K562 (cell line): ENCODE measurements around the gene EPHB6. TPM values are rescaled to one million over a fixed set of nuclear protein-coding genes. Genes with fewer than 3 reads are reported as not detected.

Source experiments
- ARID1B ChIP-seq: fragments of 450-650 bp; IDR thresholded peaks from 2 replicates; pipeline ENCODE4 v1.6.1; 2016; ENCODE audit warnings: antibody characterized with exemption, mild to moderate bottlenecking, inconsistent platforms
- ARID2 ChIP-seq: fragments of 450-650 bp; IDR thresholded peaks from 2 replicates; pipeline ENCODE4 v1.6.1; 2017; ENCODE audit warnings: antibody characterized with exemption, mild to moderate bottlenecking
- CTBP1 ChIP-seq: fragments of 450-650 bp; IDR thresholded peaks from 2 replicates; pipeline ENCODE4 v1.6.1; 2016; ENCODE audit warnings: borderline replicate concordance
- E2F3 ChIP-seq: fragments of 250-450 bp; sonication (Bioruptor Pico); IDR thresholded peaks from 2 replicates; pipeline ENCODE4 v1.4.0; 2020; ENCODE audit warnings: mild to moderate bottlenecking
- EP400 ChIP-seq: fragments of 450-650 bp; IDR thresholded peaks from 2 replicates; pipeline ENCODE4 v1.6.1; 2017; ENCODE audit warnings: antibody characterized with exemption, mild to moderate bottlenecking, moderate library complexity
- HDAC6 ChIP-seq: IDR thresholded peaks from 2 replicates; pipeline ENCODE4 v1.6.1; 2012; ENCODE audit warnings: low read depth, mild to moderate bottlenecking, control low read depth, inconsistent platforms, low read length, moderate library complexity
- HLTF ChIP-seq: fragments of 450-650 bp; IDR thresholded peaks from 2 replicates; pipeline ENCODE4 v1.6.1; 2016
- ILK ChIP-seq: fragments of 450-650 bp; IDR thresholded peaks from 2 replicates; pipeline ENCODE4 v1.6.1; 2016; ENCODE audit warnings: missing genetic modification characterization, low read depth, mild to moderate bottlenecking, missing compliant biosample characterization, moderate library complexity, borderline replicate concordance
- IRF2 ChIP-seq: sonication (generic); formaldehyde crosslinking; IDR thresholded peaks from 2 replicates; pipeline ENCODE4 v1.8.1; 2022; ENCODE audit warnings: mild to moderate bottlenecking, missing genetic modification reagents
- MTA3 ChIP-seq: fragments of 450-650 bp; formaldehyde crosslinking; IDR thresholded peaks from 2 replicates; pipeline ENCODE4 v1.6.1; 2017; ENCODE audit warnings: mild to moderate bottlenecking, borderline replicate concordance
- NCOR1 ChIP-seq: fragments of 450-650 bp; IDR thresholded peaks from 2 replicates; pipeline ENCODE4 v1.6.1; 2016; ENCODE audit warnings: mild to moderate bottlenecking, moderate library complexity
- NFYB ChIP-seq: IDR thresholded peaks from 2 replicates; pipeline ENCODE4 v1.6.1; 2011; ENCODE audit warnings: mild to moderate bottlenecking, moderate library complexity; ENCODE audit not compliant: insufficient read length; ENCODE audit errors: extremely low read depth
- NUFIP1 ChIP-seq: fragments of 450-650 bp; IDR thresholded peaks from 2 replicates; pipeline ENCODE4 v1.6.1; 2018; ENCODE audit not compliant: partially characterized antibody
- SETDB1 ChIP-seq: IDR thresholded peaks from one replicate; pipeline ENCODE4 v1.6.1; 2012; ENCODE audit warnings: low read length, control low read depth, inconsistent platforms
- SIN3A ChIP-seq, 2 experiments: fragments of 150-350 bp in 1 of 2; IDR thresholded peaks; 2 replicates each; pipeline ENCODE4 v1.6.1; 2011 to 2016; ENCODE audit warnings: borderline replicate concordance in 2 of 2, low read depth in 2 of 2, low read length in 2 of 2, mild to moderate bottlenecking in 2 of 2, moderate library complexity in 2 of 2; ENCODE audit not compliant: control insufficient read depth in 1 of 2
- SIX5 ChIP-seq, 2 experiments: IDR thresholded peaks; 2 replicates each; pipeline ENCODE4 v1.6.1; 2011; ENCODE audit warnings: low read length in 2 of 2, borderline replicate concordance in 1 of 2, low read depth in 1 of 2, mild to moderate bottlenecking in 1 of 2, moderate library complexity in 1 of 2; ENCODE audit not compliant: insufficient read depth in 1 of 2
- SMARCE1 ChIP-seq: fragments of 450-650 bp; IDR thresholded peaks from 2 replicates; pipeline ENCODE4 v1.7.1; 2016; ENCODE audit warnings: mild to moderate bottlenecking
- SREBF2 ChIP-seq: sonication (generic); formaldehyde crosslinking; IDR thresholded peaks from 2 replicates; pipeline ENCODE4 v1.4.0; 2020; ENCODE audit warnings: mild to moderate bottlenecking, missing genetic modification reagents
- TEAD2 ChIP-seq: fragments of 450-650 bp; IDR thresholded peaks from 2 replicates; pipeline ENCODE4 v1.6.1; 2016; ENCODE audit warnings: missing genetic modification characterization, control low read depth, missing compliant biosample characterization
- ZBTB17 ChIP-seq: fragments of 450-650 bp; formaldehyde crosslinking; IDR thresholded peaks from 2 replicates; pipeline ENCODE4 v1.4.0; 2020; ENCODE audit warnings: mild to moderate bottlenecking
- ZNF586 ChIP-seq: fragments of 450-650 bp; formaldehyde crosslinking; conservative IDR thresholded peaks from 2 replicates; pipeline ENCODE4 v1.4.0; 2020; ENCODE audit warnings: mild to moderate bottlenecking, moderate library complexity
- polyA plus RNA-seq, 8 experiments: library from polyadenylated mRNA; depleted of rRNA in 4 of 8; stranded (reverse) in 5 of 8; unstranded in 3 of 8; fragments of >200 nt; fragmentation: Nextera tagmentation in 2 of 8; fragmentation: Illumina TruSeq in 1 of 8; extraction: Ambion mirVana in 2 of 8; extraction: Trizol in 1 of 8; gene quantifications; 2 replicates each; pipeline versions ENCODE4 v1.2.1 to v1.2.3, GENCODE V29; 2011 to 2014; ENCODE audit warnings: inconsistent platforms in 1 of 8, missing spikeins in 1 of 8
- total RNA-seq, 7 experiments: library from RNA; depleted of rRNA in 6 of 7; stranded (reverse); fragments of >200 nt in 6 of 7; fragmentation: Illumina TruSeq in 2 of 7; extraction: Trizol in 2 of 7; gene quantifications; 2 replicates each; pipeline versions ENCODE4 v1.2.1 to v1.2.3, GENCODE V29; 2011 to 2021; ENCODE audit warnings: low replicate concordance in 1 of 7
- TF ChIP-seq, protein P1 (sequence below), 2 experiments: fragments of 450-650 bp in 1 of 2; IDR thresholded peaks; 2 replicates each; pipeline ENCODE4 v1.6.1; 2011 to 2017; ENCODE audit warnings: low read depth in 2 of 2, antibody characterized with exemption in 1 of 2, borderline replicate concordance in 1 of 2, low read length in 1 of 2, mild to moderate bottlenecking in 1 of 2, mixed read lengths in 1 of 2; ENCODE audit not compliant: control insufficient read depth in 1 of 2

Gene EPHB6
- total and polyA plus RNA-seq, 9 of the 15 experiments (the other 6 are each of a cell fraction or from before 2014, with no cell fraction given): 1.4 to 123 (median 7.6) TPM

GRCh38 chr7:142853739-142854371 is 1.0 kb upstream of the EPHB6 start (continued):
- TF ChIP-seq ZBTB17 (CRISPR knock-in tag): peak; percentile 51; the same call in 1 of the 2 replicates
- TF ChIP-seq NUFIP1: no peak
- TF ChIP-seq HLTF: no peak
- no peak for TF ChIP-seq EP400
- no peak for TF ChIP-seq ARID1B
- no peak for TF ChIP-seq SMARCE1
- 0 out of 2 replicates have a peak, but pooled peaks have one; percentile 17 for TF ChIP-seq SREBF2 (CRISPR knock-in tag)
- TF ChIP-seq IRF2 (CRISPR knock-in tag): no peak
- no peak for TF ChIP-seq NCOR1
- peak; percentile 44; the same call in 1 of the 2 replicates for TF ChIP-seq CTBP1
- no peak for TF ChIP-seq ILK (tag)
- TF ChIP-seq, protein P1, sequence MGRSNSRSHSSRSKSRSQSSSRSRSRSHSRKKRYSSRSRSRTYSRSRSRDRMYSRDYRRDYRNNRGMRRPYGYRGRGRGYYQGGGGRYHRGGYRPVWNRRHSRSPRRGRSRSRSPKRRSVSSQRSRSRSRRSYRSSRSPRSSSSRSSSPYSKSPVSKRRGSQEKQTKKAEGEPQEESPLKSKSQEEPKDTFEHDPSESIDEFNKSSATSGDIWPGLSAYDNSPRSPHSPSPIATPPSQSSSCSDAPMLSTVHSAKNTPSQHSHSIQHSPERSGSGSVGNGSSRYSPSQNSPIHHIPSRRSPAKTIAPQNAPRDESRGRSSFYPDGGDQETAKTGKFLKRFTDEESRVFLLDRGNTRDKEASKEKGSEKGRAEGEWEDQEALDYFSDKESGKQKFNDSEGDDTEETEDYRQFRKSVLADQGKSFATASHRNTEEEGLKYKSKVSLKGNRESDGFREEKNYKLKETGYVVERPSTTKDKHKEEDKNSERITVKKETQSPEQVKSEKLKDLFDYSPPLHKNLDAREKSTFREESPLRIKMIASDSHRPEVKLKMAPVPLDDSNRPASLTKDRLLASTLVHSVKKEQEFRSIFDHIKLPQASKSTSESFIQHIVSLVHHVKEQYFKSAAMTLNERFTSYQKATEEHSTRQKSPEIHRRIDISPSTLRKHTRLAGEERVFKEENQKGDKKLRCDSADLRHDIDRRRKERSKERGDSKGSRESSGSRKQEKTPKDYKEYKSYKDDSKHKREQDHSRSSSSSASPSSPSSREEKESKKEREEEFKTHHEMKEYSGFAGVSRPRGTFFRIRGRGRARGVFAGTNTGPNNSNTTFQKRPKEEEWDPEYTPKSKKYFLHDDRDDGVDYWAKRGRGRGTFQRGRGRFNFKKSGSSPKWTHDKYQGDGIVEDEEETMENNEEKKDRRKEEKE (IDR thresholded peaks at IDR 0.05; ENCODE audit: borderline replicate concordance in 1 of 2, control insufficient read depth in 1 of 2, low read depth in 2 of 2, low read length in 1 of 2): no peak
- TF ChIP-seq HDAC6: no peak
- peak; percentile 41; the same call in 1 of the 2 replicates for TF ChIP-seq MTA3
- no peak for TF ChIP-seq SETDB1
- no peak for TF ChIP-seq TEAD2 (tag)
- TF ChIP-seq E2F3: peak; percentile 65; the same call in 1 of the 2 replicates
- TF ChIP-seq ZNF586: no peak
- TF ChIP-seq SIN3A (IDR thresholded peaks at IDR 0.05; ENCODE audit: borderline replicate concordance in 2 of 2, control insufficient read depth in 1 of 2, low read depth in 2 of 2, low read length in 2 of 2): no peak
- TF ChIP-seq NFYB: no peak
- TF ChIP-seq ARID2: peak; percentile 68
- TF ChIP-seq SIX5 (IDR thresholded peaks at IDR 0.05; ENCODE audit: borderline replicate concordance in 1 of 2, insufficient read depth in 1 of 2, low read depth in 1 of 2, low read length in 2 of 2): no peak
